Gastrocnemius medialis (tissue), 4 donors: ENCODE data around the gene TNRC18.
"Not testable (repeated sequence)": the region's sequence is repeated elsewhere in the genome, so short reads cannot be mapped to it uniquely, and the experiment has no call there.

ENCODE experiments used
- POLR2A ChIP-seq, 2 donors: fragments of 450-650 bp; IDR thresholded peaks; one replicate each; pipeline ENCODE4 v1.6.1; 2017; ENCODE audit warnings: antibody characterized with exemption in 2 of 2, mild to moderate bottlenecking in 2 of 2, moderate library complexity in 2 of 2
- TF ChIP-seq, protein P1 (sequence below), 5 experiments: fragments of 450-650 bp in 3 of 5; fragments of 200-600 bp in 2 of 5; sonication (generic) in 2 of 5; IDR thresholded peaks in 4 of 5; conservative IDR thresholded peaks in 1 of 5; 1 replicate in 4 of 5; 2 replicates in 1 of 5; pipeline ENCODE4 v1.5.1; 2016 to 2019; ENCODE audit warnings: antibody characterized with exemption in 5 of 5, mild to moderate bottlenecking in 3 of 5, moderate library complexity in 3 of 5

DNA sequence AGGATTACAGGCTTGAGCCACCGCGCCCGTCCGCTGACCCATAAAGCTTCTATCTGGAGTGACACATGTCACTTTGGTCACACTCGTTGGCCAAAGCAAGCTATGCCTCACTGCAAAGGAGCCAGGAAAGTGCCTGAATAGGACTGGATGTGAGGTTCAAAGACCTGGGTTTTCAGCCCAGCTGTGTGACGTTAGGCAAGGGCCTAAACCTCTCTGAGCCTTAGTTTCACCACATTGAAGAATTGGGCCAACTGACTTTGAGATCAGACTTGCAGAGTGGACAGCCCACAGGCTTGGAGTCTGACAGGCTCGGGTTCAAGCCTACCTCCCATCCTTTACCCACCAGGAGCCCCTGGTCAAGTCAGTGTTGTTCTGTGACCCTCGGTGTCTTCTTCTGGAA is 135.1 kb downstream of the TNRC18 start:
- TF ChIP-seq, protein P1, sequence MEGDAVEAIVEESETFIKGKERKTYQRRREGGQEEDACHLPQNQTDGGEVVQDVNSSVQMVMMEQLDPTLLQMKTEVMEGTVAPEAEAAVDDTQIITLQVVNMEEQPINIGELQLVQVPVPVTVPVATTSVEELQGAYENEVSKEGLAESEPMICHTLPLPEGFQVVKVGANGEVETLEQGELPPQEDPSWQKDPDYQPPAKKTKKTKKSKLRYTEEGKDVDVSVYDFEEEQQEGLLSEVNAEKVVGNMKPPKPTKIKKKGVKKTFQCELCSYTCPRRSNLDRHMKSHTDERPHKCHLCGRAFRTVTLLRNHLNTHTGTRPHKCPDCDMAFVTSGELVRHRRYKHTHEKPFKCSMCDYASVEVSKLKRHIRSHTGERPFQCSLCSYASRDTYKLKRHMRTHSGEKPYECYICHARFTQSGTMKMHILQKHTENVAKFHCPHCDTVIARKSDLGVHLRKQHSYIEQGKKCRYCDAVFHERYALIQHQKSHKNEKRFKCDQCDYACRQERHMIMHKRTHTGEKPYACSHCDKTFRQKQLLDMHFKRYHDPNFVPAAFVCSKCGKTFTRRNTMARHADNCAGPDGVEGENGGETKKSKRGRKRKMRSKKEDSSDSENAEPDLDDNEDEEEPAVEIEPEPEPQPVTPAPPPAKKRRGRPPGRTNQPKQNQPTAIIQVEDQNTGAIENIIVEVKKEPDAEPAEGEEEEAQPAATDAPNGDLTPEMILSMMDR (IDR thresholded peaks at IDR 0.05 in 4 of 5, conservative IDR thresholded peaks at IDR 0.05 in 1 of 5) = not testable (repeated sequence)
- not testable (repeated sequence) for TF ChIP-seq POLR2A (IDR thresholded peaks at IDR 0.05)
